GM12873 (cell line): ENCODE data around the gene CCDC27.

ENCODE experiments used
- CTCF ChIP-seq: IDR thresholded peaks from 2 replicates; pipeline ENCODE4 v1.5.1; 2012; ENCODE audit warnings: low read depth, mild to moderate bottlenecking, moderate library complexity, low read length, control low read depth; ENCODE audit not compliant: insufficient read depth; ENCODE audit errors: missing control alignments

Gene CCDC27

DNA sequence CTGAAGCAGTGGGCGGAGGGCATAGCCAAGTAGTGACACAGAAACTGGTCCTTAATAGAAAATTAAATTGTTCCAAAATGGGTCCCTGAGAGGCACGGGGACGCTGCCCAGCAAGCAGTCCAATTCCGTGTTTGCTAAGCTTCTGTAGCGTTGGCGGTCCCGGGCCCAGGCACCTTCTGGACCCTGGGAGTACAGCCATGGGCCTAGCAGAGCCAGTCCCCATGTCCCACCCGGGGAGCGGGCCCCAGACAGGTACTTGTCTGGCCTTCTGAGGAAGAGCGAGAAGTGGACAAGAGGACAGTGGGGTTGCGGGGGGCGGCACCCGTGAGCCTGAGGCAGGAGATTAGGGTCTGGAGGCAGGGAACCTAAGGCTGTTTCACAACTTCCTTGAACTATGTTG lies 11.5 kb upstream of the CCDC27 start:
- TF ChIP-seq CTCF: no peak

GRCh38 chr1:3741566-3742438 lies 10.4 kb upstream of the CCDC27 start:
- TF ChIP-seq CTCF: no peak

GRCh38 chr1:3742439-3743298 lies 9.6 kb upstream of the CCDC27 start:
- TF ChIP-seq CTCF: no peak

DNA sequence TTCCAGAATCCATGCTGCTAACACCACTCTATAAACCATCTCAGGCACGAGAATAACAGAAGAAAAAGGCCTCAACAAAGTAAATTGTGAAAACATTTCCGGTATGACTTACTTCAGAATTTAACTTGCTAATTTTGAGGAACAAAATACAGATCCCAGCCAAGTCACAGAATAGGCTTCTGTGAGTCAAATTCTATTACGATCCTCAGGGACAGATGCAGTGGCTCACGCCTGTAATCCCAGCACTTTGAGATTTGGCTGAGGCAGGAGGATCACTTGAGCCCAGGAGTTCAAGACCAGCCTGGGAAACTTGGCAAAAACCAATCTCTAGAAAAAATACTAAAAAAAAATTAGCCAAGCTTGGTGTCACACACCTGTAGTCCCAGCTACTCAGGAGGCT lies 8.8 kb upstream of the CCDC27 start:
- TF ChIP-seq CTCF: no peak

GRCh38 chr1:3743826-3744225 lies 8.4 kb upstream of the CCDC27 start:
- TF ChIP-seq CTCF: no peak

GRCh38 chr1:3744646-3745045 lies 7.6 kb upstream of the CCDC27 start:
- TF ChIP-seq CTCF: no peak

- no peak for TF ChIP-seq CTCF
Measured at GRCh38 chr1:3745071-3745470, 7.2 kb upstream of the CCDC27 start.
